Kidney (tissue), 22 donors: ENCODE measurements around the gene CNNM4. TPM values are rescaled to one million over a fixed set of nuclear protein-coding genes. Genes with fewer than 3 reads are reported as not detected.

ENCODE experiments used
- DNase-seq, 5 donors: peaks; one replicate each; pipeline ENCODE4 v3.0.0-alpha.2; 2013 to 2020
- FAIRE-seq: peaks from 2 replicates; lab custom pipeline; 2012; peaks lifted over from hg19 to GRCh38; lab: Jason Lieb, UNC
- H3K27ac ChIP-seq, 2 donors: one replicate each; pipeline ENCODE4 v1.7.0; 2013; ENCODE audit warnings: low read depth in 2 of 2, low read length in 2 of 2, inconsistent platforms in 1 of 2
- H3K27me3 ChIP-seq: one replicate; pipeline ENCODE4 v1.7.1; 2013; ENCODE audit warnings: low read length, inconsistent platforms; ENCODE audit not compliant: control insufficient read depth, insufficient read depth
- H3K36me3 ChIP-seq, 3 donors: one replicate each; pipeline versions ENCODE4 v1.7.0 to v1.7.1; 2013; ENCODE audit warnings: low read length in 3 of 3, control low read depth in 1 of 3, inconsistent platforms in 1 of 3; ENCODE audit not compliant: insufficient read depth in 3 of 3, control insufficient read depth in 2 of 3
- H3K4me1 ChIP-seq, 3 donors: one replicate each; pipeline versions ENCODE4 v1.7.0 to v1.7.1; 2013; ENCODE audit warnings: low read length in 3 of 3, inconsistent platforms in 1 of 3, low read depth in 1 of 3; ENCODE audit not compliant: control insufficient read depth in 2 of 3, insufficient read depth in 2 of 3
- H3K4me3 ChIP-seq, 3 donors: one replicate each; pipeline versions ENCODE4 v1.7.0 to v1.8.1; 2013; ENCODE audit warnings: low read length in 3 of 3, control low read depth in 1 of 3, inconsistent platforms in 1 of 3
- H3K9ac ChIP-seq, 3 donors: one replicate each; pipeline versions ENCODE4 v1.7.0 to v1.7.1; 2013; ENCODE audit warnings: low read length in 3 of 3, control low read depth in 1 of 3, inconsistent platforms in 1 of 3
- H3K9me3 ChIP-seq, 3 donors: one replicate each; pipeline versions ENCODE4 v1.7.0 to v1.7.1; 2013; ENCODE audit warnings: low read length in 3 of 3, control low read depth in 1 of 3, inconsistent platforms in 1 of 3; ENCODE audit not compliant: control insufficient read depth in 2 of 3, insufficient read depth in 1 of 3
- CTCF ChIP-seq: IDR thresholded peaks from 3 replicates; pipeline ENCODE4 v1.5.1; 2012; ENCODE audit warnings: mild to moderate bottlenecking, moderate library complexity, borderline replicate concordance; ENCODE audit not compliant: insufficient read depth; ENCODE audit errors: extremely low read depth
- intact Hi-C: fragments of 100-400 bp; cut with DNase I; formaldehyde crosslinking; loops from one replicate; pipeline ENCODE4 v1.11.1; 2022
- long read RNA-seq, 10 donors: library from polyadenylated mRNA in 1 of 10; unstranded in 1 of 10; transcript quantifications; one replicate each; pipeline ENCODE4 v2.0.0 and lab custom pipeline, GENCODE V29; 2021 to 2026
- polyA plus RNA-seq: library from polyadenylated mRNA; stranded (reverse); fragments of 350-450 nt; fragmentation: Illumina TruSeq; extraction: RNeasy Lipid Tissue Mini Kit (QIAGEN cat#74804); gene quantifications from one replicate; pipeline ENCODE4 v1.2.3, GENCODE V29; 2014; ENCODE audit warnings: low read depth, low replicate concordance; ENCODE audit not compliant: insufficient read depth
- total RNA-seq: library from RNA; stranded (reverse); fragmentation: NEBNext Ultra II Directional; extraction: Animal tissue kit (Norgen Biotek cat#: 25700); gene quantifications from one replicate; pipeline ENCODE4 v1.2.1, GENCODE V29; 2021
- donor health status: control.
- donor health status: control.
- donor health status: control.
- donor health status: control.
- donor health status: control.
- donor health status: DM: yes; HTN: yes; CAD: no.
- donor health status: Normal renal cell carcinoma (clear cell type).

The CNNM4 gene
- total RNA-seq (14.5 TPM), polyA plus RNA-seq (3.7 TPM)
- long read RNA-seq, donor 1: 0 reads
- long read RNA-seq, donor 2, full-length matches to known transcripts: 1 of 1 reads
- long read RNA-seq, donor 2, partial matches to known transcripts: 0 of 1 reads
- long read RNA-seq, donor 2, other reads (novel, unspliced or antisense): 0 of 1 reads
- long read RNA-seq, donor 3, full-length matches to known transcripts: 2 of 22 reads
- long read RNA-seq, donor 3, partial matches to known transcripts: 20 of 22 reads
- long read RNA-seq, donor 3, other reads (novel, unspliced or antisense): 0 of 22 reads
- long read RNA-seq, donor 4, full-length matches to known transcripts: 1 of 6 reads
- long read RNA-seq, donor 4, partial matches to known transcripts: 5 of 6 reads
- long read RNA-seq, donor 4, other reads (novel, unspliced or antisense): 0 of 6 reads
- long read RNA-seq, donor 5: 0 reads
- long read RNA-seq, donor 6: 0 reads
- long read RNA-seq, donor 7, full-length matches to known transcripts: 1 of 12 reads
- long read RNA-seq, donor 7, partial matches to known transcripts: 11 of 12 reads
- long read RNA-seq, donor 7, other reads (novel, unspliced or antisense): 0 of 12 reads
- long read RNA-seq, donor 8: 0 reads
- long read RNA-seq, donor 9: 0 reads
- long read RNA-seq, donor 10, full-length matches to known transcripts: 1 of 1 reads
- long read RNA-seq, donor 10, partial matches to known transcripts: 0 of 1 reads
- long read RNA-seq, donor 10, other reads (novel, unspliced or antisense): 0 of 1 reads

DNA sequence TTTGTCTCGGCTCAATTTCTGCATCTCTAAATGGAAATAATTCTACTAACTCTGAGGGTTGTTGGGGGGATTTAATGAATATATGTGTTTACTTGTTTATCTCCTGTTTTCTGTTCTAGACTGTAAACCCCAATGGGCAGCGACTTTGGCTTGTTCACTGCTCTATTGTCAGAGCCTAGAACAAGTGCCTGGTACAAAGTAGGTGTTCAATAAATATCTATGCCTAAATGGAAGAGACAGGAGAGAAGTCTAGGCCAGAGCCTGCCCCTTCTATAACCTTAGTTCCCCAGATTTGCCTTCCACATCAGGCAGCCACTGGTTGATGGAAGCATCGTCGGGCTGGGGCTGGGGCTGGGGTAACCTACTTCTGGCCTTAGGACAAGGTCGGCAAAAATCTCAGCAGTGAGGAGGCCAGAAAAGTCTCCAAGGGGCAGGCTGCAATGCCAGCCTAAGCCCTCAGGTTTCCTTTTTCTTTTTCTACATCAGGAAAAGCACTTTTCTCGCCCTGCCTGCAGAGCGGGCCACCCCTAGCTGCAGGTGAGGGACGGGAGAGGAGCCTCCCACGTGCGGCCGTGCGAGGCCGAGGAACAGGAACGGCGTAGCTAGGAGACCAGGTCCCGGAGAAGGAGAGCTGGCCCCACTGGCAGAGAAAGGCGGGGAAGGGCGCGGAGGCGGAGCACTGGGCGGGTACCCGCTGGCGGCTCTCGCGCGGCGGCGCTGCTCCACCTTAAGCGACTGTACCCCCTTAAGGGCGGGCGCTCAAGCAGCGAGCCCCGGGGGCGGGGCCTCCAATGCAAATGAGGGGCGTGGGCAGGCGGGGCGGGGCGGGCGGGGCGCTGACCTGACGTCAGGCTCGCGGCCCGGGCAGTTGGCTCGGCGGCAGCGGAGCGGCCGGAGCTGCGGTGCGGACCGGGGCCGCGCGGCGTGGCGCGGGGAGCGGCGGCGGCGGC is at the start of gene CNNM4:
Gene CNNM4 (plus strand): TSS at position 867 of the 950 bp plus-strand sequence. CDS start 98 bp downstream, outside the sequence.
- H3K4me1 ChIP-seq: peaks cover 2 to 34% (median 14%) of the 10 kb centered on the region in 3 donors
- H3K27ac ChIP-seq: peak within 1 kb of the TSS; percentile 25 to 26
- H3K27me3 ChIP-seq: no peaks in the 10 kb centered on the region
- H3K9me3 ChIP-seq: no peaks in the 10 kb centered on the region
- intact Hi-C loops: no loop called here
- H3K36me3 ChIP-seq: no peaks in the 10 kb centered on the region
- peak within 1 kb of the TSS; percentile 80 to 95 (median 93) for H3K4me3 ChIP-seq
- no peak for FAIRE-seq
- H3K9ac ChIP-seq: peak within 1 kb of the TSS; percentile 61 to 87 (median 77)
- peak; percentile 13 for TF ChIP-seq CTCF
- DNase-seq: peak; percentile 97 to 99 (median 97)

GRCh38 chr2:96710985-96711384 is 49.7 kb upstream of the CNNM4 start:
- no peak for DNase-seq
- TF ChIP-seq CTCF: no peak
- no peaks in the 10 kb centered on the region for H3K4me1 ChIP-seq
- H3K27ac ChIP-seq: no peak overlapping the region
- peaks cover 14 to 53% (median 49%) of the 10 kb centered on the region in 3 donors for H3K36me3 ChIP-seq
- no peaks in the 10 kb centered on the region for H3K9me3 ChIP-seq
- no peak for FAIRE-seq
- intact Hi-C loops: no loop called here
- no peak overlapping the region for H3K9ac ChIP-seq
- no peaks in the 10 kb centered on the region for H3K27me3 ChIP-seq
- no peak overlapping the region for H3K4me3 ChIP-seq

- no peak for TF ChIP-seq CTCF
- intact Hi-C loops: no loop called here
- no peak overlapping the region for H3K4me3 ChIP-seq
- H3K4me1 ChIP-seq: no peaks in the 10 kb centered on the region
- no peaks in the 10 kb centered on the region for H3K9me3 ChIP-seq
- DNase-seq (no peak), FAIRE-seq (no peak)
- H3K9ac ChIP-seq: no peak overlapping the region
- no peaks in the 10 kb centered on the region for H3K27me3 ChIP-seq
- no peak overlapping the region for H3K27ac ChIP-seq
- peaks cover 6 to 22% (median 16%) of the 10 kb centered on the region in 3 donors for H3K36me3 ChIP-seq
Measured at GRCh38 chr2:96715658-96716057, 45.0 kb upstream of the CNNM4 start.
